Measurements from ENCODE around the gene FICD.

DNA sequence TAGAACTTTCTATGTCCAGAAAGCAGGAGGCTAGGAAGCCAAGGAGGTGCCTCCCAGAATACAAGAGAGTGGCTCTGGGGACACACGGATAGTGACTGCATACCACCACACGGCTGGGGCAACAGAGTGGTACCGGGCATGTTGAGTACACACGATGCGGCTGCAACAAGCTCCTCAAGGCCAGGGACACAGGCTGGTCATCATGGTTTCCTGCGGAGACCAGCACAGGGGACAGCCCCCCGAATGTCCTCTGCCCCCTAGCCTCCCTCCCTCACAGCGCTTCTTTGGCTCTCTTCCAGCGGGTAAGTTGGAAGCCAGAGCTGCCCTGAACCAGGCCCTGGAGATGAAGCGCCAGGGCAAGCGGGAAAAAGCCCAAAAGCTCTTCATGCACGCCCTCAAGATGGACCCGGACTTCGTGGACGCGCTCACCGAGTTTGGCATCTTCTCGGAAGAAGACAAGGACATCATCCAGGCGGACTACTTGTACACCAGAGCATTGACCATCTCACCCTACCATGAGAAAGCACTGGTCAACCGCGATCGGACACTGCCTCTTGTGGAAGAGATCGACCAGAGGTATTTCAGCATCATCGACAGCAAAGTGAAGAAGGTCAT lies 3.1 kb downstream of the FICD start:
- TF ChIP-seq POLR2A (IDR thresholded peaks at IDR 0.05): no peak
- TF ChIP-seq, protein P1, sequence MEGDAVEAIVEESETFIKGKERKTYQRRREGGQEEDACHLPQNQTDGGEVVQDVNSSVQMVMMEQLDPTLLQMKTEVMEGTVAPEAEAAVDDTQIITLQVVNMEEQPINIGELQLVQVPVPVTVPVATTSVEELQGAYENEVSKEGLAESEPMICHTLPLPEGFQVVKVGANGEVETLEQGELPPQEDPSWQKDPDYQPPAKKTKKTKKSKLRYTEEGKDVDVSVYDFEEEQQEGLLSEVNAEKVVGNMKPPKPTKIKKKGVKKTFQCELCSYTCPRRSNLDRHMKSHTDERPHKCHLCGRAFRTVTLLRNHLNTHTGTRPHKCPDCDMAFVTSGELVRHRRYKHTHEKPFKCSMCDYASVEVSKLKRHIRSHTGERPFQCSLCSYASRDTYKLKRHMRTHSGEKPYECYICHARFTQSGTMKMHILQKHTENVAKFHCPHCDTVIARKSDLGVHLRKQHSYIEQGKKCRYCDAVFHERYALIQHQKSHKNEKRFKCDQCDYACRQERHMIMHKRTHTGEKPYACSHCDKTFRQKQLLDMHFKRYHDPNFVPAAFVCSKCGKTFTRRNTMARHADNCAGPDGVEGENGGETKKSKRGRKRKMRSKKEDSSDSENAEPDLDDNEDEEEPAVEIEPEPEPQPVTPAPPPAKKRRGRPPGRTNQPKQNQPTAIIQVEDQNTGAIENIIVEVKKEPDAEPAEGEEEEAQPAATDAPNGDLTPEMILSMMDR (IDR thresholded peaks at IDR 0.05): no peak
